ENCODE measurements around the gene GPD2.

DNA sequence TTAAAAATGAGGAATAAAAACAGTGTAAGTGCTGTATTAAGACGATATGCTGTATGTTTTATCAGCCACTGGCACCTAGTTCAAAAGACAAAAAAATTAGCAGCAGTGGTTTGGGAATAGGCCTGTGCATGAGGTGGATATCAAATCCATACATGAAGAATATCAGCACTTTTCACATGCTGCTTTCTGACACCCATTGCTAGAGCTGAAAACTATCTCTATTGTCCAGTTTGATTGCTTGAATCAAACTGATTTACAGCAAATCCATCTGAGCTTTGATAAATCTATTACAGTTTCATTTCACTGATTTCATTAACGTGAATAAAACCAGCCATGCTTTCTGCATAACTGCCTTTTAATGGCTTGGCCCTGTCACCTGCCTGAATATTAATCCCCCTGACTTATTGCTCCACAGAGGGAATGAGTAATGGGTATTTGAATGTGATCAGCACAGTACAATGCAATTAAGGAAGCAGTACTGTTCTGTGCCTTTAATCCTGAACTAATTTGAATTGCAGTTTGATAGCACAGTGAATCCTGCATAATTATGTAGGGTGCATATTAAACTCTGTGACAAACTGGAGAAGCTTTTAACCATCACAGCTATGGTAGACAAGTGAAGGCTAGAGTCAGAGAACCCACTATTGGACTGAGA, 154.0 kb downstream of the GPD2 start:
- TF ChIP-seq CSDC2 (CRISPR knock-in tag; IDR thresholded peaks at IDR 0.05) (no peak), ISL1 (CRISPR knock-in tag; IDR thresholded peaks at IDR 0.05) (no peak), ZFP30 (CRISPR knock-in tag; IDR thresholded peaks at IDR 0.05) (no peak), BACH2 (CRISPR knock-in tag; IDR thresholded peaks at IDR 0.05; ENCODE audit: borderline replicate concordance) (no peak), ZNF8 (CRISPR knock-in tag; IDR thresholded peaks at IDR 0.05) (no peak)
- TF ChIP-seq, protein P1, sequence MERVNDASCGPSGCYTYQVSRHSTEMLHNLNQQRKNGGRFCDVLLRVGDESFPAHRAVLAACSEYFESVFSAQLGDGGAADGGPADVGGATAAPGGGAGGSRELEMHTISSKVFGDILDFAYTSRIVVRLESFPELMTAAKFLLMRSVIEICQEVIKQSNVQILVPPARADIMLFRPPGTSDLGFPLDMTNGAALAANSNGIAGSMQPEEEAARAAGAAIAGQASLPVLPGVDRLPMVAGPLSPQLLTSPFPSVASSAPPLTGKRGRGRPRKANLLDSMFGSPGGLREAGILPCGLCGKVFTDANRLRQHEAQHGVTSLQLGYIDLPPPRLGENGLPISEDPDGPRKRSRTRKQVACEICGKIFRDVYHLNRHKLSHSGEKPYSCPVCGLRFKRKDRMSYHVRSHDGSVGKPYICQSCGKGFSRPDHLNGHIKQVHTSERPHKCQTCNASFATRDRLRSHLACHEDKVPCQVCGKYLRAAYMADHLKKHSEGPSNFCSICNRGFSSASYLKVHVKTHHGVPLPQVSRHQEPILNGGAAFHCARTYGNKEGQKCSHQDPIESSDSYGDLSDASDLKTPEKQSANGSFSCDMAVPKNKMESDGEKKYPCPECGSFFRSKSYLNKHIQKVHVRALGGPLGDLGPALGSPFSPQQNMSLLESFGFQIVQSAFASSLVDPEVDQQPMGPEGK (CRISPR knock-in tag; IDR thresholded peaks at IDR 0.05; ENCODE audit: borderline replicate concordance): no peak

Data from SK-N-SH treated with all-trans-retinoic acid at 6 μM for 48 hours (cell line).